Mucosa of gallbladder (tissue), 1 donor: Measurements from ENCODE around the gene DHRSX. TPM values are rescaled to one million over a fixed set of nuclear protein-coding genes. Genes with fewer than 3 reads are reported as not detected.
"Not testable (repeated sequence)": the region's sequence is repeated elsewhere in the genome, so short reads cannot be mapped to it uniquely, and the experiment has no call there.

Experiments
- DNase-seq: peaks from one replicate; pipeline ENCODE4 v3.0.0-alpha.2; 2020; ENCODE audit warnings: low spot score
- total RNA-seq: library from RNA; stranded (reverse); gene quantifications from one replicate; pipeline ENCODE4 v1.2.1, GENCODE V29; 2021
- donor health status: DM: no; HTN: no; CAD: no.

The DHRSX gene
- total RNA-seq, 1 donor from 2014 or later, result 61.4 TPM

- DNase-seq, result not testable (repeated sequence)
Measured at GRCh38 chrX:2265658-2266444, 234.9 kb downstream of the DHRSX start.

GRCh38 chrX:2264179-2265030 is 236.4 kb downstream of the DHRSX start:
- no peak for DNase-seq

GRCh38 chrX:2263203-2263602 is 237.6 kb downstream of the DHRSX start:
- DNase-seq, result no peak

GRCh38 chrX:2262668-2263055 is 238.1 kb downstream of the DHRSX start:
- DNase-seq, result no peak

- DNase-seq, result no peak
Measured at GRCh38 chrX:2261831-2262667, 238.7 kb downstream of the DHRSX start.

GRCh38 chrX:2252331-2253065 is 248.3 kb downstream of the DHRSX start:
- no peak for DNase-seq

- no peak for DNase-seq
Measured at GRCh38 chrX:2251211-2251610, 249.6 kb downstream of the DHRSX start.

GRCh38 chrX:2243913-2244460 is 256.8 kb downstream of the DHRSX start:
- DNase-seq, result no peak

GRCh38 chrX:2242980-2243379 is 257.8 kb downstream of the DHRSX start:
- no peak for DNase-seq

GRCh38 chrX:2242326-2242725 is 258.4 kb downstream of the DHRSX start:
- no peak for DNase-seq

- not testable (repeated sequence) for DNase-seq
Measured at GRCh38 chrX:2241496-2241895, 259.3 kb downstream of the DHRSX start.

GRCh38 chrX:2240761-2241160 is 260.0 kb downstream of the DHRSX start:
- DNase-seq, result not testable (repeated sequence)

GRCh38 chrX:2237976-2238375 is 262.8 kb downstream of the DHRSX start:
- no peak for DNase-seq

GRCh38 chrX:2231570-2232192 is 269.1 kb downstream of the DHRSX start:
- DNase-seq, result no peak

GRCh38 chrX:2230457-2230856 is 270.3 kb downstream of the DHRSX start:
- no peak for DNase-seq

GRCh38 chrX:2228536-2228935 is 272.2 kb downstream of the DHRSX start:
- no peak for DNase-seq

GRCh38 chrX:2226906-2227656 is 273.7 kb downstream of the DHRSX start:
- DNase-seq, result no peak

- no peak for DNase-seq
Measured at GRCh38 chrX:2226182-2226581, 274.6 kb downstream of the DHRSX start.

GRCh38 chrX:2224597-2225235 is 276.1 kb downstream of the DHRSX start:
- DNase-seq, result no peak
